DND-41 (cell line): ENCODE data around the gene IQCE.

Source experiments
- ATAC-seq: fragments of 200-7000 bp; cut with Tn5 transposase; 3 replicates; pipeline ENCODE4 v1.9.1; 2021; ENCODE audit warnings: low read depth; ENCODE audit not compliant: insufficient read depth
- DNase-seq: peaks from one replicate; pipeline ENCODE4 v3.0.0-alpha.2; 2020
- H2AFZ ChIP-seq: 2 replicates; pipeline ENCODE4 v1.6.0; 2012; ENCODE audit warnings: low read depth, low read length
- H3K27ac ChIP-seq: 2 replicates; pipeline ENCODE4 v1.5.1; 2012; ENCODE audit warnings: low read length, inconsistent platforms
- H3K27me3 ChIP-seq: fragments of 200-600 bp; sonication (generic); 2 replicates; pipeline ENCODE4 v1.6.0; 2012; ENCODE audit warnings: low read length, mild to moderate bottlenecking, inconsistent platforms; ENCODE audit not compliant: insufficient read depth, poor library complexity
- H3K36me3 ChIP-seq: 2 replicates; pipeline ENCODE4 v1.5.1; 2012; ENCODE audit warnings: low read length, inconsistent platforms; ENCODE audit not compliant: insufficient read depth
- H3K4me1 ChIP-seq: 2 replicates; pipeline ENCODE4 v1.5.1; 2012; ENCODE audit warnings: mild to moderate bottlenecking, low read length; ENCODE audit not compliant: insufficient read depth
- H3K4me2 ChIP-seq: 2 replicates; pipeline ENCODE4 v1.6.0; 2012; ENCODE audit warnings: mild to moderate bottlenecking, moderate library complexity, low read length, inconsistent platforms; ENCODE audit not compliant: insufficient read depth
- H3K4me3 ChIP-seq, 2 experiments: fragments of 200-600 bp in 1 of 2; shearing (Covaris generic) in 1 of 2; 2 replicates each; pipeline ENCODE4 v1.5.1; 2012 to 2016; ENCODE audit warnings: inconsistent platforms in 2 of 2, low read length in 2 of 2, mild to moderate bottlenecking in 2 of 2, low read depth in 1 of 2, moderate library complexity in 1 of 2
- H3K79me2 ChIP-seq: 2 replicates; pipeline ENCODE4 v1.6.0; 2012; ENCODE audit warnings: low read length, inconsistent platforms; ENCODE audit not compliant: insufficient read depth
- H3K9ac ChIP-seq: 2 replicates; pipeline ENCODE4 v1.6.0; 2012; ENCODE audit warnings: low read depth, mild to moderate bottlenecking, inconsistent platforms, low read length, moderate library complexity
- H3K9me3 ChIP-seq: 2 replicates; pipeline ENCODE4 v1.5.1; 2012; ENCODE audit warnings: low read length, moderate library complexity, mild to moderate bottlenecking, inconsistent platforms; ENCODE audit not compliant: insufficient read depth, severe bottlenecking
- H4K20me1 ChIP-seq: 2 replicates; pipeline ENCODE4 v1.6.0; 2012; ENCODE audit warnings: low read length; ENCODE audit not compliant: insufficient read depth
- EZH2 ChIP-seq: IDR thresholded peaks from 3 replicates; pipeline ENCODE4 v1.6.1; 2012; ENCODE audit warnings: borderline replicate concordance, low read depth, mild to moderate bottlenecking, moderate library complexity, low read length, inconsistent platforms; ENCODE audit not compliant: severe bottlenecking
- TF ChIP-seq, protein P1 (sequence below): IDR thresholded peaks from 2 replicates; pipeline ENCODE4 v1.5.1; 2012; ENCODE audit warnings: borderline replicate concordance, low read length, moderate library complexity, mild to moderate bottlenecking; ENCODE audit not compliant: poor library complexity, severe bottlenecking; ENCODE audit errors: extremely low read depth

Gene IQCE

DNA sequence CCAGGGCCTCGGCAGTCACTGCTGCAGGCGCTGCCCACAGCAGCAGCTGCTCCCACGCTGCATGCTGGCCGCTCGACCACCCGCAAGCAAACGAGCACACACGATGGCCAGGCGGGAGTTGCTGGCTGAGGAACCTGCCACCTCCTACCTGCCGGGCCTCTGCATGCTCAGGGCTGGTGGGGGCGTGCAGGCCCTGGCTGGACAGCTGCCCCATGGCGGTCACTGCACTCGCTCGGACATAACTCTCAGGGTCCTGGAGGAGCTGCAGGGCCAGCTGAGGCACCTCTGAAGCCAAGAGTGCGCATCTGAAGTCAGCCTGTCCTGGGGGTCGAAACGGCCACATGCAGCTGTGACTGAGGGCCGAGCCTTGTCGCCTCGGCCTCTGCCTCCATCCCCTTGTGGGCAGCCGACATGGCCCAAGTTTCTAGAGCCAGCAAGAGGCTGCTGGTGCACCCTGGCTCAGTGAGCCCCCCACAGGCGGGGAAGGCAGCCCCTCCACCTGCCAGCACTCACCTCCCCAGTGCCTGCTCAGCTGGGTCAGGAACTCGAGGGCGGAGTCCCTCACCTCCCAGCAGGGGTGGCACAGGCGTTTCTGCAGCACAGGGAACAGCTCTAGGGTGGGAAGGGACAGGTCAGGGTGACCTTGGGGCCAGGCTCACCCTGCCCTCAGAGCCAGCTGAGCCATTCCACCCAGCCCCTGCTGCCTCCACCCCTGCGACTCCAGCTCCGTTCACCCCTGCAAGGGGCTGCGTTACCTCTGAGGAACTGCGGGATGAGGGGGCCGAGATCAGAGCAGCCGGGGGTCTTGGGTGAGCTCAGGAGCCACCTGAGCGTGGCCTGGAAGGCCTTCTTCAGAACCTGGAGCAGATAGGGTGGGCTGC lies 19.5 kb upstream of the IQCE start:
- Histone ChIP-seq H3K9me3 (no peaks in the 10 kb centered on the region), H4K20me1 (peaks cover 20% of the 10 kb centered on the region), H3K27me3 (no peaks in the 10 kb centered on the region), H3K36me3 (peaks cover 64% of the 10 kb centered on the region), H3K4me1 (no peaks in the 10 kb centered on the region), H3K4me3 (no peak overlapping the region), H3K79me2 (no peaks in the 10 kb centered on the region), H3K9ac (no peak overlapping the region), H3K27ac (no peak overlapping the region), H3K4me2 (no peak overlapping the region), H2AFZ (no peak overlapping the region)
- no peak for DNase-seq
- ATAC-seq: no peak; the same call in 2 of the 3 replicates
- no peak for TF ChIP-seq EZH2
- TF ChIP-seq, protein P1, sequence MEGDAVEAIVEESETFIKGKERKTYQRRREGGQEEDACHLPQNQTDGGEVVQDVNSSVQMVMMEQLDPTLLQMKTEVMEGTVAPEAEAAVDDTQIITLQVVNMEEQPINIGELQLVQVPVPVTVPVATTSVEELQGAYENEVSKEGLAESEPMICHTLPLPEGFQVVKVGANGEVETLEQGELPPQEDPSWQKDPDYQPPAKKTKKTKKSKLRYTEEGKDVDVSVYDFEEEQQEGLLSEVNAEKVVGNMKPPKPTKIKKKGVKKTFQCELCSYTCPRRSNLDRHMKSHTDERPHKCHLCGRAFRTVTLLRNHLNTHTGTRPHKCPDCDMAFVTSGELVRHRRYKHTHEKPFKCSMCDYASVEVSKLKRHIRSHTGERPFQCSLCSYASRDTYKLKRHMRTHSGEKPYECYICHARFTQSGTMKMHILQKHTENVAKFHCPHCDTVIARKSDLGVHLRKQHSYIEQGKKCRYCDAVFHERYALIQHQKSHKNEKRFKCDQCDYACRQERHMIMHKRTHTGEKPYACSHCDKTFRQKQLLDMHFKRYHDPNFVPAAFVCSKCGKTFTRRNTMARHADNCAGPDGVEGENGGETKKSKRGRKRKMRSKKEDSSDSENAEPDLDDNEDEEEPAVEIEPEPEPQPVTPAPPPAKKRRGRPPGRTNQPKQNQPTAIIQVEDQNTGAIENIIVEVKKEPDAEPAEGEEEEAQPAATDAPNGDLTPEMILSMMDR: no peak

DNA sequence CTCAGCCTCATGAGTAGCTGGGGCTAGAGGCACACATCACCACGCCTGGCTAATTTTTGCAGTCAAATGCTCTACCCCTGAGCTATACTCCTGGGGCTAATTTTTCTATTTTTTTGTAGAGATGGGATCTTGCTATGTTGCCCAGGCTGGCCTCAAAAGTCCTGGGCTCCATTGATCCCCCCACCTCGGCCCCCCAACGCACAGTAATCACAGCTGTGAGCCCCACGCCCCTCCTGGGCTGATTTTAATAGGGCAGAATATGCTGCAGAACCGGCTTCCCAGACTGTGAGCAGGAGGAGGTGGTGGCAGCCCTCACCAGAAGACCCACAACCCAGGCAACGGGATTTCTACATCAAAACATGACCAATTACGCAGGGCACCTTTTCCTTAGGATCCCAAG lies 18.6 kb upstream of the IQCE start:
- no peak overlapping the region for H3K4me2 ChIP-seq
- DNase-seq: no peak
- no peaks in the 10 kb centered on the region for H3K27me3 ChIP-seq
- TF ChIP-seq, protein P1: no peak
- TF ChIP-seq EZH2: no peak
- ATAC-seq: no peak
- no peak overlapping the region for H3K27ac ChIP-seq
- no peak overlapping the region for H2AFZ ChIP-seq
- no peaks in the 10 kb centered on the region for H3K9me3 ChIP-seq
- no peaks in the 10 kb centered on the region for H3K4me1 ChIP-seq
- peaks cover 71% of the 10 kb centered on the region for H3K36me3 ChIP-seq
- H4K20me1 ChIP-seq: peaks cover 25% of the 10 kb centered on the region
- no peaks in the 10 kb centered on the region for H3K79me2 ChIP-seq
- H3K9ac ChIP-seq: no peak overlapping the region
- H3K4me3 ChIP-seq: no peak overlapping the region

DNA sequence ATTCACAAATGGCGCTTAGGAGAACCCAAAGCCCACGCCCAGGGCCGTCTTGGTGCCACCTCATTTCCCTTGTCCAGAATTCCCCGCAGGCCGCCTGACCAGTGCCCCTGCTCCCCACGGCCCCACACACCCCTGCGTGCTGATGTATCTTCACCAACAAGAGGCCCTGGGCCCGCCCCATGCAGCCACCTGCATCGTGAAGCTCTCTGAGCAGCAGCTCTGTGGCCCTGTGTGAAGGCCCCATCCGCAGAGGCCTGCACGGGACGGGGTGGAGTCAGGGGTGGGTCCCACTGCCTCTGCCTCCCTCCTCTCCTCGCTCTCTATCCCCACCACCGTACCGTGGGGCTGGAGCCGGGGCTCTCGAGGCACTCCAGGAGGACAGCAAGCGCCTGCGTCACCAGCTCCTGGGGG lies 18.1 kb upstream of the IQCE start:
- Histone ChIP-seq H3K27me3 (no peaks in the 10 kb centered on the region), H3K36me3 (peaks cover 72% of the 10 kb centered on the region), H3K4me2 (no peak overlapping the region), H3K9ac (no peak overlapping the region), H3K4me3 (no peak overlapping the region), H3K9me3 (no peaks in the 10 kb centered on the region), H3K27ac (no peak overlapping the region), H2AFZ (no peak overlapping the region), H4K20me1 (peaks cover 25% of the 10 kb centered on the region), H3K4me1 (no peaks in the 10 kb centered on the region), H3K79me2 (no peaks in the 10 kb centered on the region)
- ATAC-seq: no peak
- TF ChIP-seq, protein P1: no peak
- TF ChIP-seq EZH2: no peak
- no peak for DNase-seq
